Stomach (tissue), 9 donors: ENCODE data around the gene LRFN2. TPM values are rescaled to one million over a fixed set of nuclear protein-coding genes. Genes with fewer than 3 reads are reported as not detected.

Experiments
- DNase-seq, 2 donors: peaks; one replicate each; pipeline versions ENCODE4 v3.0.0 to v3.0.0-alpha.2; 2013 to 2019
- H3K27ac ChIP-seq, 5 donors: fragments of 200-600 bp in 4 of 5; sonication (generic) in 4 of 5; one replicate each; pipeline ENCODE4 v1.5.1; 2013 to 2019; ENCODE audit warnings: mild to moderate bottlenecking in 1 of 5, moderate library complexity in 1 of 5
- H3K27me3 ChIP-seq, 3 donors: fragments of 200-600 bp; sonication (generic); one replicate each; pipeline ENCODE4 v1.5.1; 2017 to 2019; ENCODE audit warnings: mixed run types in 1 of 3
- H3K36me3 ChIP-seq, 4 donors: fragments of 200-600 bp; sonication (generic); 1 replicate in 3 of 4; 2 replicates in 1 of 4; pipeline ENCODE4 v1.5.1; 2016 to 2019
- H3K4me1 ChIP-seq, 4 donors: fragments of 200-600 bp; sonication (generic); one replicate each; pipeline ENCODE4 v1.5.1; 2016 to 2019
- H3K4me3 ChIP-seq, 4 donors: fragments of 200-600 bp; sonication (generic) in 3 of 4; one replicate each; pipeline ENCODE4 v1.5.1; 2016 to 2019; ENCODE audit warnings: mild to moderate bottlenecking in 1 of 4
- H3K9me3 ChIP-seq, 4 donors: fragments of 200-600 bp; sonication (generic); one replicate each; pipeline ENCODE4 v1.5.1; 2016 to 2019
- EP300 ChIP-seq: sonication (generic); formaldehyde crosslinking; IDR thresholded peaks from one replicate; pipeline ENCODE4 v1.6.1; 2017; ENCODE audit warnings: antibody characterized with exemption
- POLR2A ChIP-seq, 4 donors: fragments of 450-650 bp; IDR thresholded peaks; one replicate each; pipeline ENCODE4 v1.6.1; 2016; ENCODE audit warnings: antibody characterized with exemption in 4 of 4, control low read depth in 2 of 4, mild to moderate bottlenecking in 1 of 4, moderate library complexity in 1 of 4
- POLR2AphosphoS5 ChIP-seq, 3 donors: sonication (generic); formaldehyde crosslinking; IDR thresholded peaks; one replicate each; pipeline ENCODE4 v1.6.1; 2016; ENCODE audit warnings: antibody characterized with exemption in 3 of 3
- WGBS, 5 donors: extraction: QIAGEN DNeasy Blood & Tissue Kit in 3 of 5; methylation state at CpG; one replicate each; pipeline versions ENCODE4 v1.1.5 to v1.1.7; 2013 to 2018; 5-methylcytosine and 5-hydroxymethylcytosine counted together
- intact Hi-C: fragments of 100-400 bp; cut with DNase I; formaldehyde crosslinking; loops from one replicate; pipeline ENCODE4 v1.15.1; 2023; ENCODE audit warnings: low total_unique reads
- polyA plus RNA-seq, 3 donors: library from polyadenylated mRNA; stranded (reverse); fragments of 200-250 nt; gene quantifications; one replicate each; pipeline ENCODE4 v1.2.3, GENCODE V29; 2013
- total RNA-seq, 5 donors: library from RNA; depleted of rRNA; stranded (reverse); fragments of >200 nt; gene quantifications; one replicate each; pipeline versions ENCODE4 v1.1.0 to v1.2.3, GENCODE V29; 2014 to 2016
- TF ChIP-seq, protein P1 (sequence below), 7 experiments: fragments of 450-650 bp in 4 of 7; fragments of 200-600 bp in 3 of 7; sonication (generic) in 3 of 7; IDR thresholded peaks; one replicate each; pipeline ENCODE4 v1.5.1; 2016 to 2019; ENCODE audit warnings: antibody characterized with exemption in 7 of 7, control low read depth in 2 of 7, mild to moderate bottlenecking in 1 of 7
- donor health status: healthy with polysubstance abuse.
- donor health status: Bipolar disorder and iron deficiency.
- donor health status: healthy.

The LRFN2 gene
- total and polyA plus RNA-seq, 8 donors: 0.10 TPM; not detected in 7

DNA sequence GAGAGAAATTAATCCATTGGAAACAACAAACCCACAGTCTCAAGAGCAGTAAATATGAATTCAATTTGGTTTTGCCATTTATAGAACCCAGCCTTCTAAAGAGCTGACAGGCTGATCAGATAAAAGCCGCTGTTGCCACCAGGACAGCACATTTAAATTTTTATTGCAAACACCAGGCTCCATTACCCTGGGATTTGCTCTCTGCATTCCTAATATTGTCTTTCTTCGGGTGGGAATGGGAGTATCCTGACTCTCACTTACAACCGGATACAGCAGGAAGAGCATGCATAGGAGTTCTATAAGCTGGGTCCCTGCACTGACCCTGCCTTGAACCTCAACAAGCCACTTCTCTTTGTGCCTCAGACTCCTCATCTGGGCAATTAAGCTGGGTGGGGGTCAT is 142.9 kb downstream of the LRFN2 start:
- WGBS, 5 donors: 65 to 72% (median 68%) methylated on average over 3 of the region's 3 CpGs
- DNase-seq: no peak
- Histone ChIP-seq H3K36me3 (no peaks in the 10 kb centered on the region), H3K4me3 (no peak overlapping the region), H3K9me3 (no peaks in the 10 kb centered on the region), H3K27me3 (no peaks in the 10 kb centered on the region), H3K27ac (no peak overlapping the region), H3K4me1 (no peaks in the 10 kb centered on the region)
- intact Hi-C loops: no loop called here
- TF ChIP-seq, protein P1, sequence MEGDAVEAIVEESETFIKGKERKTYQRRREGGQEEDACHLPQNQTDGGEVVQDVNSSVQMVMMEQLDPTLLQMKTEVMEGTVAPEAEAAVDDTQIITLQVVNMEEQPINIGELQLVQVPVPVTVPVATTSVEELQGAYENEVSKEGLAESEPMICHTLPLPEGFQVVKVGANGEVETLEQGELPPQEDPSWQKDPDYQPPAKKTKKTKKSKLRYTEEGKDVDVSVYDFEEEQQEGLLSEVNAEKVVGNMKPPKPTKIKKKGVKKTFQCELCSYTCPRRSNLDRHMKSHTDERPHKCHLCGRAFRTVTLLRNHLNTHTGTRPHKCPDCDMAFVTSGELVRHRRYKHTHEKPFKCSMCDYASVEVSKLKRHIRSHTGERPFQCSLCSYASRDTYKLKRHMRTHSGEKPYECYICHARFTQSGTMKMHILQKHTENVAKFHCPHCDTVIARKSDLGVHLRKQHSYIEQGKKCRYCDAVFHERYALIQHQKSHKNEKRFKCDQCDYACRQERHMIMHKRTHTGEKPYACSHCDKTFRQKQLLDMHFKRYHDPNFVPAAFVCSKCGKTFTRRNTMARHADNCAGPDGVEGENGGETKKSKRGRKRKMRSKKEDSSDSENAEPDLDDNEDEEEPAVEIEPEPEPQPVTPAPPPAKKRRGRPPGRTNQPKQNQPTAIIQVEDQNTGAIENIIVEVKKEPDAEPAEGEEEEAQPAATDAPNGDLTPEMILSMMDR (IDR thresholded peaks at IDR 0.05): no peak
- no peak for TF ChIP-seq EP300
- no peak for TF ChIP-seq POLR2AphosphoS5 (IDR thresholded peaks at IDR 0.05)
- TF ChIP-seq POLR2A (IDR thresholded peaks at IDR 0.05): no peak

GRCh38 chr6:40443842-40444241 is 143.3 kb downstream of the LRFN2 start:
- no peak for DNase-seq
- no peak overlapping the region for H3K4me3 ChIP-seq
- no peaks in the 10 kb centered on the region for H3K27me3 ChIP-seq
- intact Hi-C loops: no loop called here
- H3K36me3 ChIP-seq: no peaks in the 10 kb centered on the region
- H3K27ac ChIP-seq: no peak overlapping the region
- 83 to 97% (median 94%) methylated on average over 2 of the region's 2 CpGs for WGBS, 5 donors
- TF ChIP-seq EP300: no peak
- TF ChIP-seq POLR2A (IDR thresholded peaks at IDR 0.05): no peak
- TF ChIP-seq POLR2AphosphoS5 (IDR thresholded peaks at IDR 0.05): no peak
- TF ChIP-seq, protein P1 (IDR thresholded peaks at IDR 0.05): no peak
- no peaks in the 10 kb centered on the region for H3K9me3 ChIP-seq
- no peaks in the 10 kb centered on the region for H3K4me1 ChIP-seq

GRCh38 chr6:40442591-40442990 is 144.6 kb downstream of the LRFN2 start:
- TF ChIP-seq POLR2AphosphoS5 (IDR thresholded peaks at IDR 0.05) (no peak), EP300 (no peak), POLR2A (IDR thresholded peaks at IDR 0.05) (no peak)
- TF ChIP-seq, protein P1 (IDR thresholded peaks at IDR 0.05): no peak
- Histone ChIP-seq H3K4me3 (no peak overlapping the region), H3K27me3 (no peaks in the 10 kb centered on the region), H3K9me3 (no peaks in the 10 kb centered on the region), H3K36me3 (no peaks in the 10 kb centered on the region), H3K4me1 (no peaks in the 10 kb centered on the region), H3K27ac (no peak overlapping the region)
- 92 to 100% (median 97%) methylated on average over 3 of the region's 3 CpGs for whole genome bisulfite sequencing, 5 donors
- intact Hi-C loops: no loop called here
- no peak for DNase-seq

DNA sequence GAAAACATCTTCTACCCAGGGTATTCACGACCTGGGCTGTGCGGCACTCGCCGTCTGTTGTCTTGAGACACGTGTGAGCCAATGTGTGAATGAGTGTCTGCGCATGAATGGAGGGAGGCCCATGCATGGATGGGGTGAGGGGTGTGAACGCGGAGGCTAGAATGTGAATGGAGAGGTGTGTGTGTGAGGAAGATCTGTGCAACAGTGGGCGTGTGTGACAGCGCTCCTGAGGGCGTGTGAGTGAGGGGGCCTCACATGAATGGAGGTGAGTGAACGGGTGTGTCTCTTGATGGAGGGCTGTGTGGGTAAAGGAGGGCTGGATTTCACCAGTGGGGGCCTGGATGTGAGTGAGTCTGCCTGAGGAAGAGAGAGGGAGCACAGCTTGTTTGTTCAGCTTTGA is 146.0 kb downstream of the LRFN2 start:
- intact Hi-C loops: no loop called here
- H3K9me3 ChIP-seq: no peaks in the 10 kb centered on the region
- no peak overlapping the region for H3K4me3 ChIP-seq
- no peaks in the 10 kb centered on the region for H3K27me3 ChIP-seq
- TF ChIP-seq POLR2A (IDR thresholded peaks at IDR 0.05) (no peak), POLR2AphosphoS5 (IDR thresholded peaks at IDR 0.05) (no peak), EP300 (no peak)
- TF ChIP-seq, protein P1 (IDR thresholded peaks at IDR 0.05): no peak
- H3K36me3 ChIP-seq: no peaks in the 10 kb centered on the region
- DNase-seq: no peak
- no peaks in the 10 kb centered on the region for H3K4me1 ChIP-seq
- no peak overlapping the region for H3K27ac ChIP-seq
- WGBS, 5 donors: 92 to 96% (median 93%) methylated on average over 12 of the region's 12 CpGs
